Ovary (tissue), 9 donors: ENCODE results near the gene BCAS4. TPM values are rescaled to one million over a fixed set of nuclear protein-coding genes. Genes with fewer than 3 reads are reported as not detected.

Experiments used
- DNase-seq, 5 donors: peaks; one replicate each; pipeline ENCODE4 v3.0.0-alpha.2; 2019 to 2020
- H3K27ac ChIP-seq, 2 donors: fragments of 200-600 bp; one replicate each; pipeline versions ENCODE4 v1.5.1 to v1.8.0; 2019 to 2022
- H3K27me3 ChIP-seq: fragments of 200-600 bp; one replicate; pipeline ENCODE4 v1.8.0; 2022
- H3K36me3 ChIP-seq: fragments of 200-600 bp; sonication (generic); one replicate; pipeline ENCODE4 v1.5.1; 2019
- H3K4me1 ChIP-seq: one replicate; pipeline ENCODE4 v1.8.1; 2013; ENCODE audit warnings: mild to moderate bottlenecking, moderate library complexity; ENCODE audit not compliant: insufficient read depth
- H3K4me3 ChIP-seq: fragments of 200-600 bp; sonication (generic); one replicate; pipeline ENCODE4 v1.5.1; 2017
- H3K9me3 ChIP-seq, 2 donors: fragments of 200-600 bp in 1 of 2; sonication (generic) in 1 of 2; one replicate each; pipeline versions ENCODE4 v1.5.1 to v1.8.1; 2013 to 2019; ENCODE audit warnings: mild to moderate bottlenecking in 1 of 2, moderate library complexity in 1 of 2
- CTCF ChIP-seq, 3 donors: fragments of 450-650 bp in 2 of 3; fragments of 200-600 bp in 1 of 3; IDR thresholded peaks; one replicate each; pipeline versions ENCODE4 v1.5.1 to v1.8.0; 2016 to 2022; ENCODE audit warnings: antibody characterized with exemption in 3 of 3, mild to moderate bottlenecking in 1 of 3
- EP300 ChIP-seq: sonication (generic); formaldehyde crosslinking; IDR thresholded peaks from one replicate; pipeline ENCODE4 v1.6.1; 2017; ENCODE audit warnings: antibody characterized with exemption
- POLR2A ChIP-seq: fragments of 450-650 bp; IDR thresholded peaks from one replicate; pipeline ENCODE4 v1.6.1; 2017; ENCODE audit warnings: antibody characterized with exemption, mild to moderate bottlenecking, moderate library complexity
- WGBS, 3 donors: extraction: QIAGEN DNeasy Blood & Tissue Kit in 1 of 3; methylation state at CpG; one replicate each; pipeline versions ENCODE4 v1.1.5 to v1.1.7; 2013 to 2017; 5-methylcytosine and 5-hydroxymethylcytosine counted together
- intact Hi-C, 4 donors: fragments of 100-400 bp; cut with DNase I; formaldehyde crosslinking; loops; one replicate each; pipeline versions ENCODE4 v1.11.0 to v1.15.1; 2022 to 2023
- polyA plus RNA-seq, 2 donors: library from polyadenylated mRNA; stranded (reverse); fragments of 200-250 nt in 1 of 2; fragments of 350-450 nt in 1 of 2; fragmentation: Illumina TruSeq in 1 of 2; extraction: RNeasy Lipid Tissue Mini Kit (QIAGEN cat#74804) in 1 of 2; gene quantifications; one replicate each; pipeline ENCODE4 v1.2.3, GENCODE V29; 2013 to 2014
- total RNA-seq, 7 donors: library from RNA; depleted of rRNA in 2 of 7; stranded (reverse); fragments of >200 nt in 2 of 7; fragmentation: NEBNext Ultra II Directional in 3 of 7; extraction: Animal tissue kit (Norgen Biotek cat#: 25700) in 3 of 7; gene quantifications; one replicate each; pipeline versions ENCODE4 v1.1.0 to v1.2.4, GENCODE V29; 2016 to 2023
- donor health status: DM: no; HTN: no; CAD: no; lungs with moderate emphysema.
- donor health status: DM: no; HTN: no; CAD: no.
- donor health status: Bipolar disorder and iron deficiency.
- donor health status: DM: yes; HTN: yes; CAD: no.
- donor health status: DM: no; HTN: no; CAD: no.
- donor health status: DM: yes; HTN: yes; CAD: no.

The BCAS4 gene
- total and polyA plus RNA-seq, 9 donors = 2.0 to 9.1 (median 3.1) TPM

GRCh38 chr20:50787181-50787580 lies 7.7 kb upstream of the BCAS4 start:
- no peak overlapping the region for H3K4me3 ChIP-seq
- no peaks in the 10 kb centered on the region for H3K36me3 ChIP-seq
- DNase-seq = no peak
- H3K27ac ChIP-seq = no peak overlapping the region
- H3K4me1 ChIP-seq = peaks cover 4% of the 10 kb centered on the region
- H3K9me3 ChIP-seq = no peaks in the 10 kb centered on the region
- TF ChIP-seq EP300 (no peak), CTCF (IDR thresholded peaks at IDR 0.05) (no peak)
- intact Hi-C loops = no loop called here
- H3K27me3 ChIP-seq = no peaks in the 10 kb centered on the region
- WGBS, 3 donors = 90 to 98% (median 97%) methylated on average over 2 of the region's 2 CpGs

GRCh38 chr20:50788045-50788991 lies 6.5 kb upstream of the BCAS4 start:
- Histone ChIP-seq H3K27me3 (no peaks in the 10 kb centered on the region), H3K4me1 (peaks cover 4% of the 10 kb centered on the region), H3K27ac (peak overlapping the region; percentile 23 to 88), H3K4me3 (no peak overlapping the region), H3K9me3 (no peaks in the 10 kb centered on the region), H3K36me3 (no peaks in the 10 kb centered on the region)
- peak; percentile 41 to 65 (median 56) for DNase-seq
- TF ChIP-seq CTCF (IDR thresholded peaks at IDR 0.05) = peak in 1 of 3 donors; percentile 36
- no peak for TF ChIP-seq POLR2A
- TF ChIP-seq EP300 = no peak
- intact Hi-C loops = no loop called here
- 11 to 18% (median 15%) methylated on average over 18 of the region's 18 CpGs for WGBS, 3 donors

- Histone ChIP-seq H3K4me1 (peaks cover 4% of the 10 kb centered on the region), H3K9me3 (no peaks in the 10 kb centered on the region), H3K27ac (peak overlapping the region; percentile 78 to 88), H3K36me3 (no peaks in the 10 kb centered on the region), H3K27me3 (no peaks in the 10 kb centered on the region), H3K4me3 (no peak overlapping the region)
- intact Hi-C loops = loop anchor here in 1 of 4 donors (10.0 kb wide), 1 partner anchor 135 kb away; no protein-coding TSS in a partner anchor
- TF ChIP-seq CTCF (IDR thresholded peaks at IDR 0.05) = no peak
- TF ChIP-seq EP300 = no peak
- TF ChIP-seq POLR2A = no peak
- peak in 2 of 5 donors; percentile 30 to 34 for DNase-seq
- 74 to 80% (median 77%) methylated on average over 11 of the region's 11 CpGs for WGBS, 3 donors
Observed at GRCh38 chr20:50789968-50790650, 4.8 kb upstream of the BCAS4 start.

GRCh38 chr20:50790651-50791277 lies 4.1 kb upstream of the BCAS4 start:
- intact Hi-C loops = loop anchor here in 1 of 4 donors (10.0 kb wide), 1 partner anchor 134 kb away; no protein-coding TSS in a partner anchor
- H3K4me3 ChIP-seq = no peak overlapping the region

More at GRCh38 chr20:50790651-50791277, 4.1 kb upstream of the BCAS4 start:
- 5 to 12% (median 8%) methylated on average over 9 to 23 of the region's 23 CpGs for WGBS, 3 donors
- TF ChIP-seq POLR2A = no peak
- TF ChIP-seq CTCF (IDR thresholded peaks at IDR 0.05) = peak; percentile 78 to 86 (median 85)
- H3K27ac ChIP-seq = peak overlapping the region; percentile 78 to 88
- H3K27me3 ChIP-seq = no peaks in the 10 kb centered on the region
- H3K4me1 ChIP-seq = peaks cover 4% of the 10 kb centered on the region
- no peaks in the 10 kb centered on the region for H3K36me3 ChIP-seq
- no peaks in the 10 kb centered on the region for H3K9me3 ChIP-seq
- peak; percentile 91 to 95 (median 92) for DNase-seq
